Measurements from ENCODE around the gene IQCH.

Gene IQCH

DNA sequence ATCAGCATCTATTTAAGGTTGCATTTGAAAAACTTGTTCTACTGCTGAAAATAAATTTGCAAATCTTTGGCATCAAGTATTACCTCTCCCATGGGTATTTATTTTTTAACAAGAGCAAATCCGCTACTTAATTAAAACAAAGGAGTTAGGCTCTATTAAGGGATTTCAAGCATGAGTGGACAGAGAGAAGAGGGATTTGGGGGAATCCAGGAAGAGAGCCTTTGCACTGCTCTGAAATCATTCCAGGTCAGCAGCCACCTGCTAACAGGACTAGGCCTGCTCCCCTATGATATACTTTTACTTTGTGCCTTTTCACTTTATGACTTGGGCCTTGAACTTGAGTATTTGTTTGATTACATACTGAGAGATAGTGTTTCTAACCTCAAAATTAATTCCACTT, 57.1 kb downstream of the IQCH start:
- TF ChIP-seq, protein P1, sequence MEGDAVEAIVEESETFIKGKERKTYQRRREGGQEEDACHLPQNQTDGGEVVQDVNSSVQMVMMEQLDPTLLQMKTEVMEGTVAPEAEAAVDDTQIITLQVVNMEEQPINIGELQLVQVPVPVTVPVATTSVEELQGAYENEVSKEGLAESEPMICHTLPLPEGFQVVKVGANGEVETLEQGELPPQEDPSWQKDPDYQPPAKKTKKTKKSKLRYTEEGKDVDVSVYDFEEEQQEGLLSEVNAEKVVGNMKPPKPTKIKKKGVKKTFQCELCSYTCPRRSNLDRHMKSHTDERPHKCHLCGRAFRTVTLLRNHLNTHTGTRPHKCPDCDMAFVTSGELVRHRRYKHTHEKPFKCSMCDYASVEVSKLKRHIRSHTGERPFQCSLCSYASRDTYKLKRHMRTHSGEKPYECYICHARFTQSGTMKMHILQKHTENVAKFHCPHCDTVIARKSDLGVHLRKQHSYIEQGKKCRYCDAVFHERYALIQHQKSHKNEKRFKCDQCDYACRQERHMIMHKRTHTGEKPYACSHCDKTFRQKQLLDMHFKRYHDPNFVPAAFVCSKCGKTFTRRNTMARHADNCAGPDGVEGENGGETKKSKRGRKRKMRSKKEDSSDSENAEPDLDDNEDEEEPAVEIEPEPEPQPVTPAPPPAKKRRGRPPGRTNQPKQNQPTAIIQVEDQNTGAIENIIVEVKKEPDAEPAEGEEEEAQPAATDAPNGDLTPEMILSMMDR (IDR thresholded peaks at IDR 0.05), result no peak

DNA sequence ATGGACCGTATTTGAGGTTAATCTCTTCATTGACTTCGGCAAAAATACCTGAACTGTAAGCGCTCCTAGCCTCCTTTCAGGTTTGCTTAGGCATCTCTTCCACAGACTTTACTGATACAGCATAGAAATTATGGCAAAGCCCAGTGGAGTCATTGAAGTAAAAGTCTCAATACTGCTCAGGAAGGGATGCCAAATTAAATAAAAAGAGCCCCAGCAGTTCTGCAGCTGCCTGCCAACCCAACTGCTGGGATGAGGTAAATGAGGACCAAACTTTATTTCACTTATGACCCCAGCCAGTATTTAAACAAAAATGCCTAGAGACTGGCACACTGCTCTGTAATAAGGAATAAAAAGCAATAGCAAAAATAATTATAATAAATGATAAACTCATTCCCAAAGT, 65.4 kb downstream of the IQCH start:
- TF ChIP-seq, protein P1 (IDR thresholded peaks at IDR 0.05), result no peak

DNA sequence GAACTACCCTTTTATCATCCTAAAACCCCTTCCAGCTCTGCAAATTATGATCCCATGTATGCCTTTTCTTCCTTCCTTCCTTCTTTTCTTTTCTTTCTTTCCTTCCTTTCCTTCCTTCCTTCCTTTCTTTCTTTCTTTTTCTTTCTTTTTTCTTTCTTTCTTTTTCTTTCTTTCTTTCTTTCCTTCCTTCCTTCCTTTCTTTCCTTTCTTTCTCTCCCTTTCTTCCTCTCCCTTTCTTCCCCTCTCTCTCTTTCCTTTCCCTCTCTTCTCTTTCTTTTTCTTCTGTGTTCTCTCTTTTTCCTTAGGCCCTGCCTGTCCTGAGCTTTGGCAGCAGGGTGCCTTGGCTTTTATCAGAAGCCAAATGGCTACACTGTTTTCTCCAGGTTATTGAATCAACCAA, 66.8 kb downstream of the IQCH start:
- TF ChIP-seq, protein P1 (IDR thresholded peaks at IDR 0.05), result no peak

DNA sequence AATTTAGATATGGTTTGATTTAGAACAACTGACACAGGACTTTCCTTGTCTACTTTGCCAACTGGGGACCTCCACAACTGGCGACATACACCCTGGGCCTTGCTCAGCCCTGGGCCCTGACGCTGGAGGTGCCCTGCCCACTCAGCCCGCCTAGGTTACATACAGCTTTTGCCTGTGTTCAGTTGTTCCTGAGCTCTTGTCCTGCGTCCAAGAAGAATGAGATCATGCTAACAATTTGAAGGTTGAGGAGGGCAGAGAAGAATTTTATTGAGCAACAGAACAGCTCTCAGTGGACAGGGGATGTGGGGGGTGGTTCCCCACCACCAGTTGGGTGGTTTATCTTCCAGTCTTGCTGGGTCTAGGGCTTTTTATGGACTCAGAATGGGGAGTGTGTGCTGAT, 67.9 kb downstream of the IQCH start:
- TF ChIP-seq, protein P1 (IDR thresholded peaks at IDR 0.05), result no peak

DNA sequence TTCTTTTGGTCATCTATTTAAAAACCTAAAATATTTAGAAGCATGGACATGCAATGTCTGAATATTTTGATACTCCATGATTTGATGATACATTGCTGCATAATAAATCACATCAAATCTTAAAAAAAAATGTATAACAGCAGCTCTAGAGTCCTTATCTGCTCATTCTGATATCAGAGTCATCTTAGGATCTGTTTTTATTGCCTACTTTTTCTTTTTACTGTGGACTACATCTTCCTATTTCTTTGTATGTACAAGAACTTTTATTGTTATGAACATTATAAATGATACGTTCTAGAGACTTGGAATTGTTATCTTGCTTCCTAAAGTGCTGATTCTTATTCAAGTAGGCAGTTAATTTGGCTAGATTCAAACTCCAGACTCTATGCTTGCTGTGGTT, 72.7 kb downstream of the IQCH start:
- TF ChIP-seq, protein P1 (IDR thresholded peaks at IDR 0.05), result no peak

DNA sequence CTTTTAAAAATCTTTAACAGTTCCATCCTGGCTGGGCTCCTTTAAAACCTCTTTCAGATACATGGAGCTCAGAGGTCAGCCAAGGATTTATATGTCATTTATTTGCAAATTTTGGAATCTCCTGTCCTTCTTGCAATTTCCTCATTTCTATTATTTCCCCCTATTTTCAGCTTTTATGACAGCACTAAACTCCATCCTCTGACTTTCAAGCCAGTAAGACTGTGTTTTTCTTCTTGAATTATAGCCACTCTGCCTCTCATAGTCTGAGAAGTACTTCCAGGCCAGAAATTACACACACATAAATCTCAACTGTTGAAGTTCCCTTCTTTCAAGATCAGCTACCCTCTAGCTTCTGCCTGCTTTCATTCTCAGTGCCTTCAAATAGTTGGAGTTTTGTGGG, 73.2 kb downstream of the IQCH start:
- TF ChIP-seq, protein P1 (IDR thresholded peaks at IDR 0.05), result no peak

DNA sequence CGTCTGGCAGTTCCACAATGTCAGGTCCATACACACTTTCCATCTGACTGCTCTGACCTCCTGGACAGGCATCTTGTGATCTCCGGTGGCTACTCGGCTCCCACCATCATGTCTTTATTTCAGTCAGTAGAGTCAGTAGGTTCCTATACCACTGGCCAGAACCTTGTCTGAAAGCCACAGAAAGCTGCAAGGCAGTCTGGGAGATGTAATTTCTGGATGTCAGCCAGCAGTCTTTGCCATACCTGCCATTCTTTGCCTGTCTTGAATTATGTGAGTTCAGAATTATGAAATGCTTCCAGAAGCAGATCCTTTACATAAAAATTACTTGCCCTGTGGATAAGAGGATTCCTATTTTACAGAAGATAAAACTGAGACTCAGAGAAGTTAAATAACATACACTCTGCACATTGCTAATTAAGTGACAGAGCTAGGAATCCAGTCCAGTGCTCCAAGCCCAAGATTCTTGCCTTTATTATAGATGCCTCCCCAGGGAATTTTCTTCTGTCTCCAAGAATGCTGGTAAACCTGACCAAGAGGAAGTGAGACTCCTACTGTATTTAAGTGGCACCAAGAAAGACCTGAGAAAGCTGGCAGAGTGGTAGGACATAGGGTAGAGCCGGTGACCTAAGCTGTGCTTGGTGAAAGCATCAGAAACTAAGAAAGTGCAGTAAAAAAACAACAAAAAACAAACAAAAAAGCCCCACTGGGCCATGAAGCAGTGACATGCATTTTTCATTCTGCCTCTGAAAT, 75.6 kb downstream of the IQCH start:
- TF ChIP-seq, protein P1 (IDR thresholded peaks at IDR 0.05), result no peak

DNA sequence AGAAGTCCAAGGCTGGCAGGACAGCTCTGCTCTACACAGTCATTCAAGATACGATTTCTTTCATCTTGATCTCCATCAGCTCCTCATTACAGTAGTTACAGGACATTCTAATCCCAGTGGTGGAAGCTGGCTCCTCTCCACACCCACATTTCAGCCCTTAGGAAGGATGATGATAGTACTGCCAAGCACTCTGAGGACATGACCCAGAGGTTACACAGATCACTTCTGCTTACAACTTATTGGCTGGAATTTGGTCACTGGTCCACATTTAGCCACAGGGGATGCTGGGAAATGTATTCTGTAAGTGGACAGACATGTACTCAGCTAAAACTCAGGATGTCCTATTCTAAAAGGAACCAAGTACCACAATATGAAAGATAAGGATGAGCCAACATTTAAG, 77.1 kb downstream of the IQCH start:
- TF ChIP-seq, protein P1 (IDR thresholded peaks at IDR 0.05), result no peak
